Choroid plexus epithelial cell (primary cell): ENCODE data around the gene ELF1.
"Not testable (repeated sequence)": the region's sequence is repeated elsewhere in the genome, so short reads cannot be mapped to it uniquely, and the experiment has no call there.

ENCODE experiments used
- DNase-seq: peaks from one replicate; pipeline ENCODE4 v3.0.0-alpha.2; 2010; ENCODE audit warnings: low read depth
- H3K4me3 ChIP-seq: 2 replicates; pipeline ENCODE4 v1.5.1; 2011; ENCODE audit warnings: low read depth, mild to moderate bottlenecking, control low read depth, low read length, moderate library complexity
- TF ChIP-seq, protein P1 (sequence below): conservative IDR thresholded peaks from 2 replicates; pipeline ENCODE4 v1.5.1; 2011; ENCODE audit warnings: low read depth, mild to moderate bottlenecking, control low read depth, inconsistent platforms, low read length, moderate library complexity

Gene ELF1

DNA sequence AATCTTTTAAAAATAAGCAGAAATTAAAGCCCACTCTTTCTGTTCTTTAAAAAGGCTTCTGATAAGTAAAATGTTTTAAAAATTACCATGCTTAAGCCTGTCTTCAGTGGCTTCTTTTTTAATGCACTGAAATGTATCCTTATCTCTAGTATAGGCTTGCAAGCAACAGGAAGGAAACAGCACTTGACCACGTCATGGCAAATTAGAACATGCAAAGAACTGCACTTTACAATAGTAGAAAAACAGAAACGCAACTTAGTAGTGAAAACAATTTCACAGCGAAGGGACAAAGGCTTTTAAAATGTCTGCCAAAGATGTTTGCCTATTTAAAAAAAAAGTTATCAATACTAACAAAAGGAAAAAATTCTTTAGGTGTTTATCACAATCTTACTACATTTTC, 36.3 kb downstream of the ELF1 start:
- H3K4me3 ChIP-seq: no peak overlapping the region
- TF ChIP-seq, protein P1, sequence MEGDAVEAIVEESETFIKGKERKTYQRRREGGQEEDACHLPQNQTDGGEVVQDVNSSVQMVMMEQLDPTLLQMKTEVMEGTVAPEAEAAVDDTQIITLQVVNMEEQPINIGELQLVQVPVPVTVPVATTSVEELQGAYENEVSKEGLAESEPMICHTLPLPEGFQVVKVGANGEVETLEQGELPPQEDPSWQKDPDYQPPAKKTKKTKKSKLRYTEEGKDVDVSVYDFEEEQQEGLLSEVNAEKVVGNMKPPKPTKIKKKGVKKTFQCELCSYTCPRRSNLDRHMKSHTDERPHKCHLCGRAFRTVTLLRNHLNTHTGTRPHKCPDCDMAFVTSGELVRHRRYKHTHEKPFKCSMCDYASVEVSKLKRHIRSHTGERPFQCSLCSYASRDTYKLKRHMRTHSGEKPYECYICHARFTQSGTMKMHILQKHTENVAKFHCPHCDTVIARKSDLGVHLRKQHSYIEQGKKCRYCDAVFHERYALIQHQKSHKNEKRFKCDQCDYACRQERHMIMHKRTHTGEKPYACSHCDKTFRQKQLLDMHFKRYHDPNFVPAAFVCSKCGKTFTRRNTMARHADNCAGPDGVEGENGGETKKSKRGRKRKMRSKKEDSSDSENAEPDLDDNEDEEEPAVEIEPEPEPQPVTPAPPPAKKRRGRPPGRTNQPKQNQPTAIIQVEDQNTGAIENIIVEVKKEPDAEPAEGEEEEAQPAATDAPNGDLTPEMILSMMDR: no peak
- DNase-seq: peak; percentile 87

DNA sequence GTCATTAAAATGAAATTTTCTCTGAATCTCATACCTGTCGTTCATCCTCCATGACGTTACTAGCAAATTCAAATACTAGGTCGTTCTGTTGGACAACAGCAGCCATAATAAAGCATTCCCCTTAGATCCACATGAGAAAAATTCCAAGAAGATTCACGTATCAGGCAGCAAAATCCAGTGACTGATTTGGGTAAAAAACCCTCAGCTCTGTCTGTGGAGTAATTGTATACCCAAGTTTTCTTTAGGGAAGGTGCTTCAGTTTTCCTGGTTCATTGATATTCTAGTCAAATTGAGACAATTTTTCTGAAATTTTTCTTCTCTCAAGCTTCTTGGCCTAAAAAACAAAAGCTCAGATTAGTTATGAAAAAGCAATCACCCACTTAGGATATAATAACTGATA, 37.2 kb downstream of the ELF1 start:
- no peak for DNase-seq
- TF ChIP-seq, protein P1: no peak
- H3K4me3 ChIP-seq: no peak overlapping the region

GRCh38 chr13:40981361-40981760, 37.8 kb downstream of the ELF1 start:
- no peak overlapping the region for H3K4me3 ChIP-seq
- TF ChIP-seq, protein P1: no peak
- peak; percentile 37 for DNase-seq

GRCh38 chr13:40980461-40980860, 38.7 kb downstream of the ELF1 start:
- TF ChIP-seq, protein P1: no peak
- no peak overlapping the region for H3K4me3 ChIP-seq
- DNase-seq: no peak

GRCh38 chr13:40979232-40979631, 39.9 kb downstream of the ELF1 start:
- TF ChIP-seq, protein P1: no peak
- H3K4me3 ChIP-seq: no peak overlapping the region
- no peak for DNase-seq

GRCh38 chr13:40978109-40978508, 41.0 kb downstream of the ELF1 start:
- H3K4me3 ChIP-seq, DNase-seq: not testable (repeated sequence)

DNA sequence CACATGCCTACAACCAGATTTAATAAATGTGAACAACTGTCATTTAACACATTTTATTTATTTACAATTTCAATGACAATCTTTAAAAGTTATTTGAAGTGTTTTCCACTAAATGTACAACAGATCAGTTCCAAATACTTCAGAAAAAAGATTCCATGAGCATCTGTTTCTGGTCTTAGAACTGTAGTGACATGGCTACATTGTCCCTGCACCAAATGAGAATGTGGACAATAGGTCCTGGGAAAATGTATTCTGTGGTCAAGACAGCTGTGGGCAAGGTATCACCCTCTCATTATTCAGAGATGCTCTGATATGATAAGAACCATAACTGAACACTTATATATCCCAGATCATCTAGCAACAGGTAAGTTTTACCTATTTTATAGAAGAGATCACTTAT, 43.7 kb downstream of the ELF1 start:
- H3K4me3 ChIP-seq: no peak overlapping the region
- no peak for DNase-seq
- TF ChIP-seq, protein P1: no peak
